Gastrocnemius medialis (tissue), 4 donors: ENCODE results near the gene CIROP.

Experiments
- POLR2A ChIP-seq, 2 donors: fragments of 450-650 bp; IDR thresholded peaks; one replicate each; pipeline ENCODE4 v1.6.1; 2017; ENCODE audit warnings: antibody characterized with exemption in 2 of 2, mild to moderate bottlenecking in 2 of 2, moderate library complexity in 2 of 2
- TF ChIP-seq, protein P1 (sequence below), 5 experiments: fragments of 450-650 bp in 3 of 5; fragments of 200-600 bp in 2 of 5; sonication (generic) in 2 of 5; IDR thresholded peaks in 4 of 5; conservative IDR thresholded peaks in 1 of 5; 1 replicate in 4 of 5; 2 replicates in 1 of 5; pipeline ENCODE4 v1.5.1; 2016 to 2019; ENCODE audit warnings: antibody characterized with exemption in 5 of 5, mild to moderate bottlenecking in 3 of 5, moderate library complexity in 3 of 5

DNA sequence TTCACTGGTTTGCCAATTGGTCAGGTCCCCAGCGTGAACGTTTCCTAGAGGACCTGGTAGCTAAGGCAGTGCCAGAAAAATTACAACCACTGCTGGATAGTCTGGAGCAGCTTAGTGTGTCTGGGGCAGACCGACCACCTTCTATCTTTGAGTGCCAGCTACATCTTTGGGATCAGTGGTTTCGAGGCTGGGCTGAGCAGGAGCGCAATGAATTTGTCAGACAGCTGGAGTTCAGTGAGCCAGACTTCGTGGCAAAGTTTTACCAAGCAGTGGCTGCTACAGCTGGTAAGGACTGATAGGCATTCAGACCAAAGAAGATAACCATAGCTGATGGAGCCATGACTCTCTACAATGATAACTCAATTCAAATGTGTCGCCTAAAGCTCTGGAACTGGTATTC lies 7.0 kb downstream of the CIROP start:
- TF ChIP-seq, protein P1, sequence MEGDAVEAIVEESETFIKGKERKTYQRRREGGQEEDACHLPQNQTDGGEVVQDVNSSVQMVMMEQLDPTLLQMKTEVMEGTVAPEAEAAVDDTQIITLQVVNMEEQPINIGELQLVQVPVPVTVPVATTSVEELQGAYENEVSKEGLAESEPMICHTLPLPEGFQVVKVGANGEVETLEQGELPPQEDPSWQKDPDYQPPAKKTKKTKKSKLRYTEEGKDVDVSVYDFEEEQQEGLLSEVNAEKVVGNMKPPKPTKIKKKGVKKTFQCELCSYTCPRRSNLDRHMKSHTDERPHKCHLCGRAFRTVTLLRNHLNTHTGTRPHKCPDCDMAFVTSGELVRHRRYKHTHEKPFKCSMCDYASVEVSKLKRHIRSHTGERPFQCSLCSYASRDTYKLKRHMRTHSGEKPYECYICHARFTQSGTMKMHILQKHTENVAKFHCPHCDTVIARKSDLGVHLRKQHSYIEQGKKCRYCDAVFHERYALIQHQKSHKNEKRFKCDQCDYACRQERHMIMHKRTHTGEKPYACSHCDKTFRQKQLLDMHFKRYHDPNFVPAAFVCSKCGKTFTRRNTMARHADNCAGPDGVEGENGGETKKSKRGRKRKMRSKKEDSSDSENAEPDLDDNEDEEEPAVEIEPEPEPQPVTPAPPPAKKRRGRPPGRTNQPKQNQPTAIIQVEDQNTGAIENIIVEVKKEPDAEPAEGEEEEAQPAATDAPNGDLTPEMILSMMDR (IDR thresholded peaks at IDR 0.05 in 4 of 5, conservative IDR thresholded peaks at IDR 0.05 in 1 of 5) = no peak
- no peak for TF ChIP-seq POLR2A (IDR thresholded peaks at IDR 0.05)
